ENCODE measurements around the gene C2.

GRCh38 chr6:31979238-31979898, 51.9 kb downstream of the C2 start:
- TF ChIP-seq CTCF (IDR thresholded peaks at IDR 0.05): no peak
- TF ChIP-seq POLR2AphosphoS5 (IDR thresholded peaks at IDR 0.05): no peak
- TF ChIP-seq EP300 (IDR thresholded peaks at IDR 0.05): no peak
